ENCODE results near the gene DAZAP2.
"Not testable (repeated sequence)": the region's sequence is repeated elsewhere in the genome, so short reads cannot be mapped to it uniquely, and the experiment has no call there.

The DAZAP2 gene

DNA sequence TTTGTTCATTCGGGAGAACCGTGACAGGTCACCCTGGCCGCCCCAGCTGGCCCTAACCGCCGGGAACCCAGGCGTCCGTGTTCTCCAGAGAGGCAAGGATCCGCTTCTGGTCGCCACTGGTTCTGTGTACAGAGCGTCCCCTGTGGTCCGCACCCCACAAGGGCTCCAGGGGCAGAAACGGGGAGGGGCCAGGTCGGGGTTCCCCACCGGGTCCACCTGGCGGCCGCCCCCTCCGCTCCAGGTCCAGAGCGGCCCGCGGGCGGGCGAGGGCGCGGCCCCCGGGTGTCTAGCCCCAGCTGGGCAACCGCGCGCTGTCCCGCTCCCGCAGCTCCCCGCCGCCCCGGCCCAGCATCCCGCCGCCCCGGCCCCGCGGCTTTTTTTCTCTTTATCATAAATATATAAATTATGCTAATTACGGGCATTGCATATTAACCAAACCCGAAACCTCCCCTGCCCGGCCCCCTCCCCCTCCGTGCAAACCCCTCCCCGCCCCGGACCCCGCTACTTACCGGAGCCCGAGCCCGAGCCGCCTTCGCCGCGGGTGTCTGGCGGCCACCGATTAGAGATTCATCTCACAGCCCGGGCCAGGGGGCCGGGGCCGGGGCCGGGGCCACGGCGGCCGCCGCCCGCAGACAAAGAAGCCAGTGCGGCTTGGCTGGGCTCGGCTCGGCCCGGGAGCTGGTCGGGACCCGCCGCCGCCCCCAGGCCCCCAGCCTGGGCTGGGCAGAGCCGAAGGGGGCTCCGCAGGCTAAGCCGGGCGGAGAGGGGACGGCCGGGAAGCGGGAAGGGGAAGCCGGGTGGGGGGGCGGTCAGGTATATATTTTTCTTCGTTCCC, 21.3 kb upstream of the DAZAP2 start:
- peak; percentile 70 for DNase-seq (ENCODE audit: low spot score)

DNA sequence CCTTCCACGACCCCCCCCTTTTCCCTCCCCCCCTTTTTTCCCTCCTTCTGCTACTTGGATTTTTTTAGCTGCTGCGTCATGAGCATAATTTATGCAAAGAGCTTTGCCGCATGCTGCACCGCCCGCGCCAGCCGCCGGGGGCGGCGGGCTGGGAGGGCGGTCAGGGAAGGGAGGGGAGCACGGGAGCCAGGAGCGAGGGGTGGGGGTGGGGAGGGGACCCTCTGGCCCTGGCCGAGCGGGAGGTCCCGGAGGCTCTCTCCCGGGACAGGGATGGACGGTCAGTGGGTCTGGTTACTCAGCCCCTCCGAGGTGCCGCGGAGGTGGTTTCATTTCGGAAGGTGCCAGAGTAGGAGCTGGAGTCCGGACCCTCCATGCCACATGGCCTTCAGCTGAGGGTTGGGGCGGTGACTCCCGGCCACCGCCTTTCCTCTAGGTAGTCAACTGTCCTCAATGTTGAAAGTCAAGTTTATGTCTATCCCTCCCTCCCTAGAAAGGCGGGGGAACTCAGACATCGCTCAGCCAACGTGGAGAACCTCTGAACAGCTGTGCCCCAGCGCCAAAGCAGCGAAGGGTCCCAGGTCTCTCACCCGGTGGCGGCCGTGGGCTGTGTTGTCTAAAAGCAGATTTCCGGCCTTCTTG, 20.5 kb upstream of the DAZAP2 start, which contains the start of gene POU6F1:
TSS of gene POU6F1 (minus strand) at position 95 of the 639 bp plus-strand sequence. CDS start 11,226 bp downstream, outside the sequence.
- peak; percentile 81 for DNase-seq (ENCODE audit: low spot score)

DNA sequence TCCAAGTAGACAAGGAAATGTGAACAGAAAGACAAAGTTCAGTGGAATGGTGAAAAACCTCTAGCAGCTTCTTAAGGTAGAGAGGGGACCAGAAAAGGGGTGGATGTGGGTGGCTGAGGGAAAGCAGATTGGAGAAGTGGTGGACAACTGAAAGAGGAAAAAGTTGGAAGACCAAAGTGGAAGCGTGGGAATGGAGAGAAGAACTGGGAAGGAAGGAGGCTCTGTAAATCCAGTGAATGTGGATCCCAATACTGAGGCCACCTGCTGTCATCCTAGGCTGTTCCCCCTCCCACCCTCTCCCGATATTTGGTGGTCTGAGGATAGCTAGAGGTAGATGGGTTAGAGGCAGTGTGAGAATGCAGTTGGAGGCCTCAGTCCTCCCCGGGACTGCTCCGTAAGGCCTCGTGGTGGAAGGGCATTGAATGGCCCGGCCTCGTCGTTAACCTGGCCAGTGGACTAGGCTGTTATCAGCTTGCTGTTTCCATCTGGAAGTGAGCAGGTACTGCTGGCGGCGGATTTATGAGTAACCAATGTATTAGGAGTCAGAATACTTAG, 19.9 kb upstream of the DAZAP2 start:
- no peak for DNase-seq (ENCODE audit: low spot score)

DNA sequence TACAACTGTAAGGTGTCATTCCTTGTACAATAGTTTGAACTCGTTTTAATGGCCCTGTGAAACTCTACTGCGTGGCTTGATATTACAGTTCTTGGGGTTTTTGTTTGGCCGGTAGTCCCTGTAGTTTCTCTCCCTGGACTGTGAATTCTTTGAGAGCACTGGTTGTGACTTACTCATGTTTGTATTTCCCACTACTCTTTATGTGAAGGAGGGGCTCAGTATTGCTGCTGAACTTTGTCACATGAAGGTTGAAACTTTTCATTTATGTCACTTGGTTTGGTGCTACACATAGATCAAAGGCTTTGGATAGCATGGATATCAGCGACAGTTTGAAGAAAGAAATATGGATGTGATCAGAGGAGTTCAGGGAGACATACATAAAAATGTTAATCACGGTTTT, 19.3 kb upstream of the DAZAP2 start:
- DNase-seq (ENCODE audit: low spot score): no peak

DNA sequence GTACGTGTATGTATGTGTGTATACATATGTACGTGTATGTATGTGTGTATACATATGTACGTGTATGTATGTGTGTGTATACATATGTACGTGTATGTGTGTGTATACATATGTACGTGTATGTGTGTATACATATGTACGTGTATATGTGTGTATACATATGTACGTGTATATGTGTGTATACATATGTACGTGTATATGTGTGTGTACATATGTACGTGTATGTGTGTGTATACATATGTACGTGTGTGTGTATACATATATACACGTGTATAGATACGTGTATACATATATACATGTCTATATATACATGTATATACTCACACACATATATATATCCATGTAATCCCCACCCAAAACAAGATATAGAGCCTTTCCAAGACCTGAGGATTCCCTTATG, 18.8 kb upstream of the DAZAP2 start:
- DNase-seq (ENCODE audit: low spot score): not testable (repeated sequence)

DNA sequence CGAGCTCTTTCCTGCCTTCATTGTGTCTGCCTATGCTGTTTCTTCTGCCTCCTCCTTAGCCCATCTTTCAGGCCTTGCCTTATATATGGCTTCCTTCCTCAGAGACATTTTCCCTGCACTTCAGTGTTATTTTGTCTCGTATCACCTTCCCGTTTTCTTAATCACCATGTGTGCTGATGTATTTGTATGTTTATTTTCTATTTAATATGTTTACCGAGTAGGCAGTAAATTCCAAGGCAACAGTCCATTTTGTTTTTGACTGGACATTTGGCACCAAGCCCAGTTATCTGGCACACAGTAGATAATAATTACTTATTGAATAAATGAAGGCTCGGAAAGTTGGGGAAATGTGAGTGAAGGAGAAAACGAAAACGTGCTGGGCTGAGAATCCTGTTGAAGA, 16.2 kb upstream of the DAZAP2 start:
- DNase-seq (ENCODE audit: low spot score): no peak

DNA sequence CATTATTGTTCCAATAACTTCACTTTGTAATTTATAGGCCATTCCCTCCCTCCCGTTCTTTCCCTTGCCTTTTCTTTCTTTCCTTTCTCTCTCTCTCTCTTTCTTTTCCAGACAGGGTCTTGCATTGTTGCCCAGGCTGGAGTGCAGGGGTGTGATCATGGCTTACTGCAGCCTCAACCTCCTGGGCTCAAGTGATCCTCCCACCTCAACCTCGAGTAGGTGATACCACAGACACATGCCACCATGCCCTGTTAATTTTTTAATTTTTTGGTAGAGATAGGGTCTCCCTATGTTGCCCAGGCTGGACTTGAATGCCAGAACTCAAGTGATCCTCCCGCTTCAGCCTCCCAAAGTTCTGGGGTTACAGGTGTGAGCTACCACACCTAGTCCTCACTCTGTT, 14.0 kb upstream of the DAZAP2 start:
- DNase-seq (ENCODE audit: low spot score): no peak

DNA sequence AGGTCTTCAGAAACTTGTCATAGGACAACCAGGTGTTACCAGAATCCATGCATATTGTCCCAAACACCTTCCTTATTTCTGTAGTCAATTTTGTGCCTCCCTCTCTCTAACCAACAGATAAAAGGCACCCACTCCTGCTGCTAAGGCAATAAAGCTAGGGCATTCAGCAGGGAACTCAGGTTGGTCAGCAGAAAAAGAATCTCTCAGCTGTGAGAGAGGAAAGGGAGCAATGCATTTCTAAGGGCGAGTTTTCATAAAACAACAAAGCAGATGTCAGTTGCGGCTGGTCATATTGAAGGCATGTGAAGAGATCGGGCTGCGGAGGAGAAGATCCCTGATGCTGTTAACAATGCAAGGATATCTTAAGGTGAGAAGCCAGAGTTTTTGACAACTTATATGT, 13.4 kb upstream of the DAZAP2 start:
- DNase-seq (ENCODE audit: low spot score): no peak

DNA sequence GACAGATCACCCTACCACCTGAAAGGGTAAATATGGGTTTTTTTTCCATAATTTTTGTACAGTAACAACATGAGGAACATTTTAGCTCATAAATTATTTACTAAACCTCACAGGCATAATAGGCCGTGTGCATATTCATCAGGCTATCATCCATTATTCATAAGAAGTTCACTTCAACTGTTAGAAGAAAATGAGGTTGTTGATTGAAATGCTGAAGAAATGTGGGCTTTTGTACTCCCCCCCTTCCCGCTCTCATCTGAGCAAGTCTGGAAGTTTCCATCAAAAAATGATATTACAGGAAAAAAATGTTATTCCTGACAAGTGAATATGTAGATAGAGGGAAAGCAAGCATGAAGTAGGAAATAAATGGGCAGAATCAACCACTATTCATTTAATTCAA, 12.9 kb upstream of the DAZAP2 start:
- no peak for DNase-seq (ENCODE audit: low spot score)

DNA sequence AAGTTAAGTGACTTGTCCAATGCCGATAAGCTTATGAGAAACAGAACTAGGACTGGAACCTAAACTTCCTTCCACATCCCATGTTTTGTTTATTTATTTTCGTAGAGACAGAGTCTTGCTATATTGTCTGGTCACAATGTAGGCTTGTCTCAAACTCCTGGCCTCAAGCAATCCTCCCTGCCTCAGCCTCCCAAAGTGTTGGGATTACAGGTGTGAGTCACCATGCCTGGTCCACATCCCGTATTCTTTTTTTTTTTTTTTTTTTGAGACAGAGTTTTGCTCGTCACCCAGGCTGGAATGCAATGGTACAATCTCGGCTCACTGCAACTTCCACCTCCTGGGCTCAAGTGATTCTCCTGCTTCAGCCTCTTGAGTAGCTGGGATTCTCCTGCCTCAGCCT, 11.5 kb upstream of the DAZAP2 start:
- not testable (repeated sequence) for DNase-seq (ENCODE audit: low spot score)

DNA sequence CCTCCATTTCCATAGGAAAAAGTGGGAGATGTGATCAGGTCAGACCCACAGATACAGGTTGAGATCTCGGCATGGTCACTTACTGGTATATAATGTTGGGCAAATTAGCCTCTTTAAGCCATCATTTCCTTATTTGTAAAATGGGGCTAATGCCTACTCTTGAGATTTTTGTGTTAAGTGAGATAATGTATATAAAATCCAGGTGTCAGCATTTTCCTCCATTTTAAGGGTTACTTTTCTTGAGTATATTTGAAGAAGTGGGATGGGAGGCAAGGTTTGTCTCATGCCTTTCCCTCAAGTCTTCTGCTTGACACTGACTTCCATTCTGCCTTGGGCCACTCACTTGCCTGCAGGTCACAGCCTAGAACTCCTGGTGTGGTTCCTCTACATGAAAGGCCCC, 10.7 kb upstream of the DAZAP2 start:
- no peak for DNase-seq (ENCODE audit: low spot score)

DNA sequence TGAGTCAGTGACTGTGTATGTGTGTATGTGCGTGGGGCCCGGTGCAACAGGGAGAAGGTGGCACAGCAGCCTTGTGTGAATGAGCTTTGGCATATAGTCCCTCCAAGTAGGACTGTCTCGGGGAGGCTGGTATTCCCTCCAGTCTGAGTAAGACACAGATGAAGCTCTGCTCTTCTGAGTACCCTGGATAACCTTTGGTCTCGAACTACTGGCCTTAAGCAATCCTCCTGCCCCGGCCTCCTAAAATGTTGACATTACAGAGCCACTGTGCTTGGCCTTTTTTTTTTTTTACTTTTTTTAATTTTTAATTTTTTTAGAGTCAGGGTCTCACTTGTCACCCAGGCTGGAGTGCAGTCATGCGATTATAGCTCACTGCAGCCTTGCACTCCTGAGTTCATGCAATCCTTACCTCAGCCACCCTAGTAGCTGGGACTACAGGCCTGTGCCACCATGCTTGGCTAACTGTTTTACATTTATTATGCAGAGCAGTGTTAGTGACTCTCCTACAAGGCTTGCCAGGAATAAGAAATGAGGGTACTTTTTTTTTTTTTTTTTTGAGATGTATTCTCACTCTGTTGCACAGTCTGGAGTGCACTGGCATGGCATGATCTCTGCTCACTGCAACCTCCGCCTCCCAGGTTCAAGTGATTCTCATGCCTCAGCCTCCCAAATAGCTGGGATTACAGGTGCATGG, 9.4 kb upstream of the DAZAP2 start:
- DNase-seq (ENCODE audit: low spot score): no peak

DNA sequence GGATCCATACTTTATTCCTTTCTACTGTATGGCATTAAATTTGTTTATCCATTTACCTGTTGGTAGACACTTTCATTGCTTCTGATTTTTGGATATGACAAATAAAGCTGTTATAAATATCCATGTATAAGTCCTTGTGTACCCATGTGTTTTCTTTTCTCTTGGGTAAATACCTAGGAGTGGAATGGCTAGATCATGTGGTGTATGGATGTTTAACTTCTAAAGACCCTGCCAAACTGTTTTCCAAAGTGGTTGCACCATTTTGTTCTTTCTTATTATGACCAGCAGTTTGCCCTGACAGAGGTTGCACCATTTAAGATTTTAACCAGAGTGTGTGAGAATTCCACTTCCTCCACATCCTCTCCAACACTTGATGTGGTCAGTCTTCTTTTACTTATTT, 6.0 kb upstream of the DAZAP2 start:
- no peak for DNase-seq (ENCODE audit: low spot score)

DNA sequence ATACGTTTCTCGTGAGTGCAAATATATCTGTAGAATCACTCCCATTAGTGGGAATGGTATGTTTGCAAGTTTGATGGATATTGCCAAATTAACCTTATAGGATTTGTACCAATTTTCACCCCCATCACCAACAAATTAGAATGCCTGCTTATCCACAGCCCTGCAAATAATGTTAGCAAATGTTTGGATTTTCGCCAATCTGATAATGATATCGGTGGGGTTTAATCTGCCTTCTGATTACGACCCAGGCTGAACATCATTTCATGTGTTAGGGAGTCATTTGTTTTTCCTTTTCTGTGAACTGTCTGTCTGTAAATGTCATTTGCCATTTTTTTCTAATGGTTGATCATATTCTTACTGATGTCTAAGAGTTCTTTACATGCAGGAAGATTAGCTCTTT, 4.1 kb upstream of the DAZAP2 start:
- DNase-seq (ENCODE audit: low spot score): no peak

DNA sequence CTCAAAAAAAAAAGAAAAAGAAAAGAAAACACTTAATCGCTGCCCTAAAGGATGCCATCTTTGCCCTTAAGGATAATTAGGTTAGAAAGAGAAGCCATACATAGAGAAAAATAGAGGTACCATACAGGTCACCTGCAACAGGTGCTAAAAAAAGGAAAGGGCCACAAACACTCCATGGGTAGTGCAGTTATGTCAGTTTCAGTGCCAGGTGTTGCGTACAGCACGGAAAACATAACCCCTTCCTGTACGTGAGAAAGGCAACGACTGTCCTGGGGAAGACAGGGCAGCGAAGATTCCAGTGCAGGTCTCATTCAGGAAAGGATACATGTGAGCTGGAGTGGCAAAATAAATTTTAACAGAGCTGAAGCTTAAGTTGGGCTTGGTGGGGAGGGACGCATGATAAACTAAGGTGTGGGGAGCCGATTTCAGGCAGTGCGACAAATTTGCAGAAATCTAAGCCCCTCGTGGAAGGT, 553 bp upstream of the DAZAP2 start:
- no peak for DNase-seq (ENCODE audit: low spot score)

DNA sequence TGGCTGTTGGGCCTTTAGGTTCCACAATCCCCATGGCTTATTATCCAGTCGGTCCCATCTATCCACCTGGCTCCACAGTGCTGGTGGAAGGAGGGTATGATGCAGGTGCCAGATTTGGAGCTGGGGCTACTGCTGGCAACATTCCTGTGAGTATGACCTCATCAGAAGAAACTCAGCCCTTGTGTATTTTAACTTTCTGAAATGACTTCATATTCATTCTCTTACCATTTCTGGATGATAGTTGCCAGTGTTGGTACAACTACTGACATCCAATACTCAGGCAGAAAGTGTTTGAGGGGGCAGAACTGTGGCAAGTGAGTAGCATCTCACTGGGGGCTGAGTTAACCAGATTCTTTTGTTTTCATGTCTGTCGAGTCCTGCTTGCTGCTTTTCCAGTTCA, 2.3 kb downstream of the DAZAP2 start:
- DNase-seq (ENCODE audit: low spot score): no peak

DNA sequence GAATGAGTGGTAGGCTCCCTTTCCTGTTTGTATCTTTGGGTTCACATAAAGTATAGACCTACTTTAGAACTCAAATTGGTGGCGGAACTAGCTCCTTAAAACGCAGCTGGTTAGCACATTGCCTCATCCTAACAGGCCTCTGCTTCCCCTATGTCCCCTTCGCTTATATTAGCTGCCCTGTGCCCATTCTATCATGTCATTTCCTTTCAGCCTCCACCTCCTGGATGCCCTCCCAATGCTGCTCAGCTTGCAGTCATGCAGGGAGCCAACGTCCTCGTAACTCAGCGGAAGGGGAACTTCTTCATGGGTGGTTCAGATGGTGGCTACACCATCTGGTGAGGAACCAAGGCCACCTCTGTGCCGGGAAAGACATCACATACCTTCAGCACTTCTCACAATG, 3.5 kb downstream of the DAZAP2 start:
- DNase-seq (ENCODE audit: low spot score): peak; percentile 23

DNA sequence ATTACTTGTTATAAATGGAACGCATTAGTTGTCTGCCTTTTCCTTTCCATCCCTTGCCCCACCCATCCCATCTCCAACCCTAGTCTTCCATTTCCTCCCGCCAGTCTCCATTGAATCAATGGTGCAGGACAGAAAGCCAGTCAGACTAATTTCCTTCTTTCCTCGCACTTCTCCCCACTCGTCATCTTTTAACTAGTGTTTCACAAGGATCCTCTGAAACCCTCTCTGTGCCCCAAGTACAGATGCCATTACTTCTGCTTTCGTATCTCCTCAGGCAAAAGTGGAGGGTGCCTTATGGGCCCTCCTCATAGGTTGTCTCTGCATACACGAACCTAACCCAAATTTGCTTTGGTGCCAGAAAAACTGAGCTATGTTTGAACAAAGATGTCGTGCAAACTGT, 4.2 kb downstream of the DAZAP2 start:
- peak; percentile 32 for DNase-seq (ENCODE audit: low spot score)

DNA sequence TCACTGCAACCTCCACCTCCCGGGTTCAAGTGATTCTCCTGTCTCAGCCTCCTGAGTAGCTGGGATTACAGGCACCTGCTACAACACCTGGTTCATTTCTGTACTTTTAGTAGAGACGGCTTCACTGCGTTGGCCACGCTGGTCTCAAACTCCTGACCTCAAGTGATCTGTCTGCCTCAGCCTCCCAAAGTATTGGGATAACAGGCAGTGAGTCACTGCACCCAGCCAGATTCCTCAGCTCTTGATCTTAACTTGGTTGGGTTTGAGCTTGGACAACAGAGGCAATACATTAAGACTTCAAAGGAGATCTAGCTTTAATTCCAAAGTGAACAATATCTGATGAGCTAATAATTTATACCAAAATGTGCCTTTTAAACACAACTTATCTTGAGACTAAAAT, 5.6 kb downstream of the DAZAP2 start:
- DNase-seq (ENCODE audit: low spot score): no peak

DNA sequence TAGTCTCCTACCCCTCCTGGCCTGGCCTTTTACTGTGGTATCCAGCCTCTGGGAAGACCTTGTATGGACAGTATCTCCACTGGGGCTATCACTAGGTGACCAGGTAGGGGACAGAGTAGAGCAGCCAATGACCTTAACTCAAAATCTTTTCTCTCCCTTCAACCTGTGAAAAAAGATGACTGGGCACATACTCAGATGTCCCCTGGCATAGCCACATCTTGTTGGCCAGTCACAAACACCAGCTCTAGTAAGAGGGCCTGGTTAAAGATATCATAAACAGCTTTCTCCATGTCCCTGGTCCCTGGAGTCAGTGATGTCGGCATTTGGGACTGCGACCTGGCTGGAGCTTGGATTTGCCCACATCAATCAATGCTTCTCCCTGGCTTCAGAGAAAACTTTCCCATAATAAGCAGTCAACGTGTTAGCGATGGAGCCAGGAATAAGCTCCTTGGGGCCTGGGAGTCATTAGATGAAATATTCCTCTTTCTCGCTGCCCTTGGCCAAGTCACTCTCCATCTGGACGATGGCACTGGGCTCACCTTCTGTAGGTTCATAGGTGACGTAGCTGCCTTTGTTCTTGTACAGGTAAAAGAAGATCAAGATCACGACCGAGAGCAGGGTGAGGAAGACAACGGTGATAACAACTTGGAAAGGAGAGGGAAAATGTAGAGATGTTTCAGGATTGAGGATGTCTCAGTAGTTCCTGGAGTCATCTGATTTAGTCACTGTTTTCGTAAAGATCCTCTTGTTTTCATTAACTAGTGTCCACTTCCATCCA, 7.0 kb downstream of the DAZAP2 start:
- DNase-seq (ENCODE audit: low spot score): no peak

DNA sequence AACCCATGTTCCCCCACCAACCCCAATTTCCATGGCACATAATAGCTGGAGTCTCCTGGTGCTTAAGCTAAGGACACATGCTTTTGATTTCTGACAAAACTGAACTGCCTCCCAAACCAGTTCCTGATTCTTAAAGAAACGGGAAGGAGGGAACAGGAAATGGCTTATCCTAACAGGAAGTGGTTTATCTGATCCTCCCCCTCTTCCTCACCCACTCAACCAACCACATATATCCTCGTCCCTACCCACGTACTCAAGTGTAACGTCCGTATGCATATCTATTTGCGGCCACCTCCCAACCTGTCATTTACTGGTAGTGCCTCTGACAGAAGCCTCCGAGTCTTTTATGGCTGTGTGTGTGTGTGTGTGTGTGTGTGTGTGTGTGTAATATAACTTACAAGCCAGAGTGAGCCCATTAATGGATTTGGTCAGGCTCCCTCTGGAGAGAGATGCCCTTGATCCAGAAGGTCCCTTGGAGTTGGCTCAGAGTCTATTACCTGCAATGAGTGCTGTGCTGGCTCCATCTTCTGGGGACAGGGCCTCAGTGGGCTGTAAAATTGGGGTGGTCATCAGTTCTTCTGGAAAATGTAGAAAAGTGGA, 7.7 kb downstream of the DAZAP2 start:
- DNase-seq (ENCODE audit: low spot score): peak; percentile 61
